ENCODE data around the gene KCNJ8. TPM values are rescaled to one million over a fixed set of nuclear protein-coding genes. Genes with fewer than 3 reads are reported as not detected.

KCNJ8 gene
- total and polyA plus RNA-seq, 2 of the 8 experiments (the other 6 are each of a cell fraction or from before 2014, with no cell fraction given) = 0.48 to 1.4 TPM

DNA sequence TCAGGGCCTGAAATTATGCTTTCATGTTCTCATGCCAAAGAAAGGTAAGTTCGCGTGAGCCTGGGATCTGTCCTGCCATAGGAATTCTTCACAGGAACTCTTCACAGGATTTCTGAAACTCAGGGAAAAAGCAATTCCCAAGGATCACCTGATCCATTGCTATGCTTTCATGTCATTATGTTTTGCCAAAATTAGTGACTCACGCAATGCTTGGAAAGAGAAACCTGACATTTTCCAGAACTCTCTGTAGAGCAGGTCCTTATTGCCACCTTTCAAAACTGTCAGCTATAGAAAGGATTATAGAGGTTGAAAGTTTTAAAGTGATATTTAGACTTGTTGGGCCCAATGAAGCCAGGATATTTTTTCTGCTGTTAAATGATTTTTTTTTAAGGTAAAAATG lies 6.3 kb upstream of the KCNJ8 start (continued):
- TF ChIP-seq, protein P1, sequence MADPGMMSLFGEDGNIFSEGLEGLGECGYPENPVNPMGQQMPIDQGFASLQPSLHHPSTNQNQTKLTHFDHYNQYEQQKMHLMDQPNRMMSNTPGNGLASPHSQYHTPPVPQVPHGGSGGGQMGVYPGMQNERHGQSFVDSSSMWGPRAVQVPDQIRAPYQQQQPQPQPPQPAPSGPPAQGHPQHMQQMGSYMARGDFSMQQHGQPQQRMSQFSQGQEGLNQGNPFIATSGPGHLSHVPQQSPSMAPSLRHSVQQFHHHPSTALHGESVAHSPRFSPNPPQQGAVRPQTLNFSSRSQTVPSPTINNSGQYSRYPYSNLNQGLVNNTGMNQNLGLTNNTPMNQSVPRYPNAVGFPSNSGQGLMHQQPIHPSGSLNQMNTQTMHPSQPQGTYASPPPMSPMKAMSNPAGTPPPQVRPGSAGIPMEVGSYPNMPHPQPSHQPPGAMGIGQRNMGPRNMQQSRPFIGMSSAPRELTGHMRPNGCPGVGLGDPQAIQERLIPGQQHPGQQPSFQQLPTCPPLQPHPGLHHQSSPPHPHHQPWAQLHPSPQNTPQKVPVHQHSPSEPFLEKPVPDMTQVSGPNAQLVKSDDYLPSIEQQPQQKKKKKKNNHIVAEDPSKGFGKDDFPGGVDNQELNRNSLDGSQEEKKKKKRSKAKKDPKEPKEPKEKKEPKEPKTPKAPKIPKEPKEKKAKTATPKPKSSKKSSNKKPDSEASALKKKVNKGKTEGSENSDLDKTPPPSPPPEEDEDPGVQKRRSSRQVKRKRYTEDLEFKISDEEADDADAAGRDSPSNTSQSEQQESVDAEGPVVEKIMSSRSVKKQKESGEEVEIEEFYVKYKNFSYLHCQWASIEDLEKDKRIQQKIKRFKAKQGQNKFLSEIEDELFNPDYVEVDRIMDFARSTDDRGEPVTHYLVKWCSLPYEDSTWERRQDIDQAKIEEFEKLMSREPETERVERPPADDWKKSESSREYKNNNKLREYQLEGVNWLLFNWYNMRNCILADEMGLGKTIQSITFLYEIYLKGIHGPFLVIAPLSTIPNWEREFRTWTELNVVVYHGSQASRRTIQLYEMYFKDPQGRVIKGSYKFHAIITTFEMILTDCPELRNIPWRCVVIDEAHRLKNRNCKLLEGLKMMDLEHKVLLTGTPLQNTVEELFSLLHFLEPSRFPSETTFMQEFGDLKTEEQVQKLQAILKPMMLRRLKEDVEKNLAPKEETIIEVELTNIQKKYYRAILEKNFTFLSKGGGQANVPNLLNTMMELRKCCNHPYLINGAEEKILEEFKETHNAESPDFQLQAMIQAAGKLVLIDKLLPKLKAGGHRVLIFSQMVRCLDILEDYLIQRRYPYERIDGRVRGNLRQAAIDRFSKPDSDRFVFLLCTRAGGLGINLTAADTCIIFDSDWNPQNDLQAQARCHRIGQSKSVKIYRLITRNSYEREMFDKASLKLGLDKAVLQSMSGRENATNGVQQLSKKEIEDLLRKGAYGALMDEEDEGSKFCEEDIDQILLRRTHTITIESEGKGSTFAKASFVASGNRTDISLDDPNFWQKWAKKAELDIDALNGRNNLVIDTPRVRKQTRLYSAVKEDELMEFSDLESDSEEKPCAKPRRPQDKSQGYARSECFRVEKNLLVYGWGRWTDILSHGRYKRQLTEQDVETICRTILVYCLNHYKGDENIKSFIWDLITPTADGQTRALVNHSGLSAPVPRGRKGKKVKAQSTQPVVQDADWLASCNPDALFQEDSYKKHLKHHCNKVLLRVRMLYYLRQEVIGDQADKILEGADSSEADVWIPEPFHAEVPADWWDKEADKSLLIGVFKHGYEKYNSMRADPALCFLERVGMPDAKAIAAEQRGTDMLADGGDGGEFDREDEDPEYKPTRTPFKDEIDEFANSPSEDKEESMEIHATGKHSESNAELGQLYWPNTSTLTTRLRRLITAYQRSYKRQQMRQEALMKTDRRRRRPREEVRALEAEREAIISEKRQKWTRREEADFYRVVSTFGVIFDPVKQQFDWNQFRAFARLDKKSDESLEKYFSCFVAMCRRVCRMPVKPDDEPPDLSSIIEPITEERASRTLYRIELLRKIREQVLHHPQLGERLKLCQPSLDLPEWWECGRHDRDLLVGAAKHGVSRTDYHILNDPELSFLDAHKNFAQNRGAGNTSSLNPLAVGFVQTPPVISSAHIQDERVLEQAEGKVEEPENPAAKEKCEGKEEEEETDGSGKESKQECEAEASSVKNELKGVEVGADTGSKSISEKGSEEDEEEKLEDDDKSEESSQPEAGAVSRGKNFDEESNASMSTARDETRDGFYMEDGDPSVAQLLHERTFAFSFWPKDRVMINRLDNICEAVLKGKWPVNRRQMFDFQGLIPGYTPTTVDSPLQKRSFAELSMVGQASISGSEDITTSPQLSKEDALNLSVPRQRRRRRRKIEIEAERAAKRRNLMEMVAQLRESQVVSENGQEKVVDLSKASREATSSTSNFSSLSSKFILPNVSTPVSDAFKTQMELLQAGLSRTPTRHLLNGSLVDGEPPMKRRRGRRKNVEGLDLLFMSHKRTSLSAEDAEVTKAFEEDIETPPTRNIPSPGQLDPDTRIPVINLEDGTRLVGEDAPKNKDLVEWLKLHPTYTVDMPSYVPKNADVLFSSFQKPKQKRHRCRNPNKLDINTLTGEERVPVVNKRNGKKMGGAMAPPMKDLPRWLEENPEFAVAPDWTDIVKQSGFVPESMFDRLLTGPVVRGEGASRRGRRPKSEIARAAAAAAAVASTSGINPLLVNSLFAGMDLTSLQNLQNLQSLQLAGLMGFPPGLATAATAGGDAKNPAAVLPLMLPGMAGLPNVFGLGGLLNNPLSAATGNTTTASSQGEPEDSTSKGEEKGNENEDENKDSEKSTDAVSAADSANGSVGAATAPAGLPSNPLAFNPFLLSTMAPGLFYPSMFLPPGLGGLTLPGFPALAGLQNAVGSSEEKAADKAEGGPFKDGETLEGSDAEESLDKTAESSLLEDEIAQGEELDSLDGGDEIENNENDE (IDR thresholded peaks at IDR 0.05; ENCODE audit: insufficient replicate concordance, low read length) = no peak
- TF ChIP-seq SUZ12 (IDR thresholded peaks at IDR 0.05; ENCODE audit: low read length) (no peak), KDM1A (IDR thresholded peaks at IDR 0.05; ENCODE audit: borderline replicate concordance, low read length) (no peak), RAD21 (IDR thresholded peaks at IDR 0.05 in 1 of 2, conservative IDR thresholded peaks at IDR 0.05 in 1 of 2; ENCODE audit: low read depth in 2 of 2, low read length in 2 of 2) (no peak), ASH2L (IDR thresholded peaks at IDR 0.05; ENCODE audit: low read length) (no peak), TAF1 (IDR thresholded peaks at IDR 0.05; ENCODE audit: low read depth, low read length) (no peak), BCL11A (IDR thresholded peaks at IDR 0.05; ENCODE audit: low read depth in 2 of 2, low read length in 2 of 2) (no peak), MAFK (IDR thresholded peaks at IDR 0.05; ENCODE audit: low read depth, low read length) (no peak), SIRT6 (IDR thresholded peaks at IDR 0.05; ENCODE audit: low read length) (no peak), RBBP5 (IDR thresholded peaks at IDR 0.05; ENCODE audit: borderline replicate concordance, low read depth, low read length) (no peak), CREB1 (IDR thresholded peaks at IDR 0.05) (no peak), JUN (IDR thresholded peaks at IDR 0.05; ENCODE audit: low read depth, low read length) (no peak)
- TF ChIP-seq, protein P2, sequence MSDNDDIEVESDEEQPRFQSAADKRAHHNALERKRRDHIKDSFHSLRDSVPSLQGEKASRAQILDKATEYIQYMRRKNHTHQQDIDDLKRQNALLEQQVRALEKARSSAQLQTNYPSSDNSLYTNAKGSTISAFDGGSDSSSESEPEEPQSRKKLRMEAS (IDR thresholded peaks at IDR 0.05) = no peak
